H9 (cell line): ENCODE data around the gene SETBP1. TPM values are rescaled to one million over a fixed set of nuclear protein-coding genes. Genes with fewer than 3 reads are reported as not detected.

ENCODE experiments used
- DNase-seq: peaks from one replicate; pipeline ENCODE4 v3.0.0-alpha.2; 2017
- H2AFZ ChIP-seq: one replicate; pipeline ENCODE4 v1.6.1; 2013; ENCODE audit warnings: mild to moderate bottlenecking, low read length, control low read depth, moderate library complexity
- H2AK5ac ChIP-seq: 2 replicates; pipeline ENCODE4 v1.6.1; 2013; ENCODE audit warnings: low read length, control low read depth, mixed read lengths; ENCODE audit not compliant: insufficient read length
- H2BK120ac ChIP-seq: one replicate; pipeline ENCODE4 v1.6.1; 2013; ENCODE audit warnings: low read depth, mild to moderate bottlenecking, low read length, control low read depth, inconsistent platforms; ENCODE audit not compliant: poor library complexity, severe bottlenecking
- H2BK12ac ChIP-seq: 2 replicates; pipeline ENCODE4 v1.6.1; 2013; ENCODE audit warnings: low read length, control low read depth, mixed read lengths, low read depth; ENCODE audit not compliant: insufficient read length
- H2BK15ac ChIP-seq: 2 replicates; pipeline ENCODE4 v1.6.1; 2013; ENCODE audit warnings: low read depth, low read length, control low read depth
- H2BK20ac ChIP-seq: one replicate; pipeline ENCODE4 v1.6.1; 2013; ENCODE audit warnings: low read depth, mild to moderate bottlenecking, low read length, control low read depth, inconsistent platforms; ENCODE audit not compliant: poor library complexity, severe bottlenecking
- H2BK5ac ChIP-seq: 2 replicates; pipeline ENCODE4 v1.6.1; 2013; ENCODE audit warnings: low read length, control low read depth, mixed read lengths; ENCODE audit not compliant: insufficient read length
- H3K14ac ChIP-seq: 2 replicates; pipeline ENCODE4 v1.6.1; 2013; ENCODE audit warnings: low read length, control low read depth; ENCODE audit not compliant: insufficient read depth
- H3K18ac ChIP-seq: 2 replicates; pipeline ENCODE4 v1.6.1; 2013; ENCODE audit warnings: low read depth, mild to moderate bottlenecking, mixed read lengths, low read length, control low read depth; ENCODE audit not compliant: insufficient read length
- H3K23ac ChIP-seq: 2 replicates; pipeline ENCODE4 v1.6.1; 2013; ENCODE audit warnings: low read length, control low read depth, mixed read lengths, low read depth; ENCODE audit not compliant: insufficient read length
- H3K23me2 ChIP-seq: 2 replicates; pipeline ENCODE4 v1.6.1; 2013; ENCODE audit warnings: low read depth, mild to moderate bottlenecking, mixed read lengths, low read length, control low read depth; ENCODE audit not compliant: insufficient read length, poor library complexity, severe bottlenecking
- H3K27ac ChIP-seq: 2 replicates; pipeline ENCODE4 v1.5.1; 2013; ENCODE audit warnings: low read length, control low read depth, mixed read lengths, low read depth; ENCODE audit not compliant: insufficient read length
- H3K27me3 ChIP-seq: 2 replicates; pipeline ENCODE4 v1.6.1; 2013; ENCODE audit warnings: low read length, control low read depth, inconsistent platforms; ENCODE audit not compliant: insufficient read depth
- H3K4ac ChIP-seq: 2 replicates; pipeline ENCODE4 v1.6.1; 2013; ENCODE audit warnings: low read depth, mild to moderate bottlenecking, control low read depth, inconsistent platforms, low read length, moderate library complexity
- H3K4me1 ChIP-seq: 2 replicates; pipeline ENCODE4 v1.6.1; 2013; ENCODE audit warnings: low read length, control low read depth, inconsistent platforms; ENCODE audit not compliant: insufficient read depth
- H3K4me2 ChIP-seq: 2 replicates; pipeline ENCODE4 v1.6.1; 2013; ENCODE audit warnings: low read length, control low read depth, mixed read lengths; ENCODE audit not compliant: insufficient read length, insufficient read depth
- H3K56ac ChIP-seq: 2 replicates; pipeline ENCODE4 v1.6.1; 2013; ENCODE audit warnings: low read depth, mild to moderate bottlenecking, mixed read lengths, low read length, control low read depth; ENCODE audit not compliant: insufficient read length
- H3K79me1 ChIP-seq: 2 replicates; pipeline ENCODE4 v1.6.1; 2013; ENCODE audit warnings: low read depth, mild to moderate bottlenecking, moderate library complexity, low read length, control low read depth, inconsistent platforms; ENCODE audit not compliant: insufficient read depth, poor library complexity, severe bottlenecking
- H3K79me2 ChIP-seq: 2 replicates; pipeline ENCODE4 v1.6.1; 2013; ENCODE audit warnings: low read length, control low read depth, inconsistent platforms; ENCODE audit not compliant: insufficient read depth
- H3K9ac ChIP-seq: 2 replicates; pipeline ENCODE4 v1.6.1; 2013; ENCODE audit warnings: low read length, control low read depth, mixed read lengths; ENCODE audit not compliant: insufficient read length; ENCODE audit errors: extremely low read depth
- H3K9me3 ChIP-seq: one replicate; pipeline ENCODE4 v1.6.1; 2013; ENCODE audit warnings: low read depth, low read length, inconsistent platforms; ENCODE audit not compliant: control insufficient read depth
- H3T11ph ChIP-seq: one replicate; pipeline ENCODE4 v1.6.1; 2013; ENCODE audit warnings: mild to moderate bottlenecking, low read length, control low read depth, inconsistent platforms
- H4K20me1 ChIP-seq: one replicate; pipeline ENCODE4 v1.6.1; 2013; ENCODE audit not compliant: control insufficient read depth, insufficient read length, insufficient read depth
- H4K5ac ChIP-seq: 2 replicates; pipeline ENCODE4 v1.6.1; 2013; ENCODE audit warnings: low read depth, mild to moderate bottlenecking, mixed read lengths, low read length, control low read depth; ENCODE audit not compliant: insufficient read length
- H4K8ac ChIP-seq: replicated peaks from 2 replicates; pipeline ENCODE4 v1.6.1; 2013; ENCODE audit warnings: low read length, control low read depth, mixed read lengths, low read depth; ENCODE audit not compliant: insufficient read length
- H4K91ac ChIP-seq: 2 replicates; pipeline ENCODE4 v1.6.1; 2013; ENCODE audit warnings: low read depth, mild to moderate bottlenecking, moderate library complexity, mixed read lengths, low read length, control low read depth; ENCODE audit not compliant: insufficient read length
- H3K27ac Mint-ChIP-seq, 3 experiments: 2 replicates in 2 of 3; 3 replicates in 1 of 3; pipeline ENCODE4 v1.8.0; 2020 to 2021; ENCODE audit warnings: mixed read lengths in 3 of 3, mild to moderate bottlenecking in 1 of 3, moderate library complexity in 1 of 3
- H3K27me3 Mint-ChIP-seq: 2 replicates; pipeline ENCODE4 v1.8.0; 2021; ENCODE audit warnings: low read depth, mild to moderate bottlenecking, moderate library complexity, mixed read lengths
- H3K36me3 Mint-ChIP-seq, 3 experiments: 2 replicates in 2 of 3; 3 replicates in 1 of 3; pipeline ENCODE4 v1.8.0; 2020 to 2021; ENCODE audit warnings: low read depth in 3 of 3, mixed read lengths in 3 of 3; ENCODE audit not compliant: insufficient read depth in 1 of 3
- H3K4me1 Mint-ChIP-seq, 2 experiments: 2 replicates each; pipeline ENCODE4 v1.8.0; 2020; ENCODE audit warnings: mixed read lengths in 2 of 2
- H3K4me3 Mint-ChIP-seq, 2 experiments: 2 replicates in 1 of 2; 3 replicates in 1 of 2; pipeline ENCODE4 v1.8.0; 2020 to 2021; ENCODE audit warnings: mild to moderate bottlenecking in 2 of 2, mixed read lengths in 2 of 2, moderate library complexity in 1 of 2
- H3K9me3 Mint-ChIP-seq, 2 experiments: 2 replicates in 1 of 2; 3 replicates in 1 of 2; pipeline ENCODE4 v1.8.0; 2020; ENCODE audit warnings: mild to moderate bottlenecking in 2 of 2, mixed read lengths in 2 of 2, moderate library complexity in 1 of 2
- CTCF ChIP-seq: fragments of 200-600 bp; sonication (generic); conservative IDR thresholded peaks from 3 replicates; pipeline ENCODE4 v1.8.0; 2021; ENCODE audit warnings: antibody characterized with exemption, mild to moderate bottlenecking
- WGBS: extraction: QIAGEN DNeasy Blood & Tissue Kit; methylation state at CpG from one replicate; pipeline ENCODE4 v1.1.7; 2013; ENCODE audit warnings: missing lambda C conversion rate, low lambda C conversion rate, mixed read lengths; ENCODE audit not compliant: insufficient read length; ENCODE audit errors: extremely low coverage; 5-methylcytosine and 5-hydroxymethylcytosine counted together
- total RNA-seq: library from RNA; stranded (reverse); gene quantifications from 2 replicates; pipeline ENCODE4 v1.2.1, GENCODE V29; 2021

The SETBP1 gene
- total RNA-seq, 1 experiment from 2014 or later: 4.6 TPM

GRCh38 chr18:44918142-44918476, 237.4 kb downstream of the SETBP1 start:
- no peak overlapping the region for H4K91ac ChIP-seq
- Mint-ChIP-seq H3K4me1 (peaks cover 8 to 10% of the 10 kb centered on the region in 2 experiments), H3K4me3 (no peak overlapping the region), H3K9me3 (no peaks in the 10 kb centered on the region), H3K27me3 (no peaks in the 10 kb centered on the region), H3K27ac (no peak overlapping the region; a peak in 1 of 7 replicates), H3K36me3 (no peaks in the 10 kb centered on the region)
- H3K18ac ChIP-seq: no peak overlapping the region
- no peak overlapping the region for H4K8ac ChIP-seq
- no peak overlapping the region for H2AFZ ChIP-seq
- H3K14ac ChIP-seq: no peak overlapping the region
- no peaks in the 10 kb centered on the region for H3K79me2 ChIP-seq
- H3K23ac ChIP-seq: no peak overlapping the region
- H3T11ph ChIP-seq: no peak overlapping the region
- H3K56ac ChIP-seq: no peak overlapping the region
- H4K20me1 ChIP-seq: no peaks in the 10 kb centered on the region
- H2AK5ac ChIP-seq: no peak overlapping the region
- no peaks in the 10 kb centered on the region for H3K27me3 ChIP-seq
- no peaks in the 10 kb centered on the region for H3K23me2 ChIP-seq
- no peak overlapping the region for H2BK120ac ChIP-seq
- no CpG with 5 or more reads among the region's 4 CpGs for WGBS
- no peaks in the 10 kb centered on the region for H3K79me1 ChIP-seq
- H2BK20ac ChIP-seq: no peak overlapping the region
- no peak for TF ChIP-seq CTCF
- no peaks in the 10 kb centered on the region for H3K9me3 ChIP-seq
- H2BK5ac ChIP-seq: no peak overlapping the region
- no peak overlapping the region for H3K27ac ChIP-seq
- no peak for DNase-seq
- no peak overlapping the region for H3K9ac ChIP-seq
- no peaks in the 10 kb centered on the region for H3K4me1 ChIP-seq
- no peak overlapping the region for H2BK12ac ChIP-seq
- H3K4ac ChIP-seq: no peak overlapping the region
- no peak overlapping the region for H3K4me2 ChIP-seq
- no peak overlapping the region for H2BK15ac ChIP-seq
- H4K5ac ChIP-seq: no peak overlapping the region
